HG02623 (cell line): ENCODE results near the gene LCMT1.
A peak's percentile ranks its signal among the peaks of the same experiment; 100 is the strongest.
"Not testable (repeated sequence)": the region's sequence is repeated elsewhere in the genome, so short reads cannot be mapped to it uniquely, and the experiment has no call there.

Source experiments
- ATAC-seq: cut with Tn5 transposase; IDR thresholded peaks from one replicate; pipeline ENCODE4 v1.9.1; 2021; ENCODE audit warnings: moderate library complexity; ENCODE audit not compliant: unreplicated experiment

LCMT1 gene

GRCh38 chr16:25094596-25094995 lies 16.9 kb upstream of the LCMT1 start:
- no peak for ATAC-seq

- no peak for ATAC-seq
Observed at GRCh38 chr16:25095636-25096035, 15.9 kb upstream of the LCMT1 start.

GRCh38 chr16:25097276-25097975 lies 14.1 kb upstream of the LCMT1 start:
- no peak for ATAC-seq

GRCh38 chr16:25100511-25100910 lies 11.0 kb upstream of the LCMT1 start:
- no peak for ATAC-seq

- ATAC-seq, result peak; percentile 42
Observed at GRCh38 chr16:25106567-25107465, 4.7 kb upstream of the LCMT1 start.

GRCh38 chr16:25107466-25107792 lies 4.1 kb upstream of the LCMT1 start:
- no peak for ATAC-seq

GRCh38 chr16:25108054-25108453 lies 3.5 kb upstream of the LCMT1 start:
- ATAC-seq, result no peak

- no peak for ATAC-seq
Observed at GRCh38 chr16:25109643-25110042, 1.9 kb upstream of the LCMT1 start.

GRCh38 chr16:25110387-25110947 lies 1.1 kb upstream of the LCMT1 start:
- ATAC-seq, result no peak

- no peak for ATAC-seq
Observed at GRCh38 chr16:25114121-25114520, 2.6 kb downstream of the LCMT1 start.

GRCh38 chr16:25118851-25119578 lies 7.5 kb downstream of the LCMT1 start:
- no peak for ATAC-seq

GRCh38 chr16:25121824-25122600 lies 10.5 kb downstream of the LCMT1 start:
- ATAC-seq, result no peak

- ATAC-seq, result no peak
Observed at GRCh38 chr16:25124503-25124902, 13.0 kb downstream of the LCMT1 start.

- ATAC-seq, result not testable (repeated sequence)
Observed at GRCh38 chr16:25126086-25126666, 14.6 kb downstream of the LCMT1 start.

- ATAC-seq, result no peak
Observed at GRCh38 chr16:25126820-25127232, 15.3 kb downstream of the LCMT1 start.

GRCh38 chr16:25132751-25133150 lies 21.2 kb downstream of the LCMT1 start:
- ATAC-seq, result not testable (repeated sequence)

- ATAC-seq, result no peak
Observed at GRCh38 chr16:25134166-25134700, 22.7 kb downstream of the LCMT1 start.

- no peak for ATAC-seq
Observed at GRCh38 chr16:25135254-25135878, 23.8 kb downstream of the LCMT1 start.

- no peak for ATAC-seq
Observed at GRCh38 chr16:25138130-25138529, 26.6 kb downstream of the LCMT1 start.
